Measurements from ENCODE around the gene THG1L. TPM values are rescaled to one million over a fixed set of nuclear protein-coding genes. Genes with fewer than 3 reads are reported as not detected.
A peak's percentile ranks its signal among the peaks of the same experiment; 100 is the strongest.
"Not testable (repeated sequence)": the region's sequence is repeated elsewhere in the genome, so short reads cannot be mapped to it uniquely, and the experiment has no call there.

Gene THG1L
- 15.4 TPM for polyA plus RNA-seq (2013, experiment 1 of 2; ENCODE audit: insufficient read length)
- 13.5 TPM for polyA plus RNA-seq (2013, experiment 2 of 2; ENCODE audit: insufficient read length)

GRCh38 chr5:157731272-157732129, at the start of gene THG1L:
TSS of gene THG1L (plus strand) at chr5:157731420. CDS start at chr5:157731441, 21 bp downstream.
- DNase-seq = peak; percentile 98

GRCh38 chr5:157682257-157682656, 49.0 kb upstream of the THG1L start:
- DNase-seq = no peak

DNA sequence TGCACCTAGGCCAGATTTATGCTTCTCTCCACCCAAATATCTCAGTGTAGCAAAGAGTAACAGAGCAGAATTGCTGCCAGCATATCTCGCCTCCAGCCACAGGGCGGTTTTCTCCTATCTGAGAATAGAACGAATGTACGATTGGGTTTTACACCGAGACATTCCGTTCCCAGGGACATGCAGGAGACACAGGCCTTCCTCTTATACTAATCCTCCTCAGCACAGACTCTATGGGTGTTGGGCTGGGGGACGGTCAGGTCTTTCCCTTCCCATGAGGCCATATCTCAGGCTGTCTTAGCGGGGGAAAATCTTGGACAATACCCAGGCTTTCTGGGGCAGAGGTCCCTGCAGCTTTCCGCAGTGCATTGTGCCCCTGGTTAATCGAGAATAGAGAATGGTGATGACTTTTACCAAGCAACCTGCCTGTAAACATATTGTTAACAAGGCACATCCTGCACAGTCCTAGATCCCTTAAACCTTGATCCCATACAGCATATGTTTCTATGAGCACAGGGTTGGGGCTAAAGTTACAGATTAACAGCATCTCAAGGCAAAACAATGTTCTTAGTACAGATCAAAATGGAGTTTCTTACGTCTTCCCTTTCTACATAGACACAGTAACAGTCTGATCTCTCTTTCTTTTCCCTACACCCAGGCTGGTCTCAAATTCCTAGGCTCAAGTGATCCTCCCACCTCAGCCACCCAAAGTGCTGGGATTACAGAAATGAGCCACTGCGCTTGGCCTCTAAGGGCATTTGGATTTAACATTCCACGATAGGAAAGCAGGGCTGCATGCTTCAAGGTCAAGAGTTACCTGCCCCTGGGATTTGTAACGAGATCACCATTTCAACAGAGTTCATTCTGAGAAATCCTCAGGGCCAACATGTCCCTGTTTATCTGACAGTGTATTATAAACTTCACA, 44.7 kb upstream of the THG1L start:
- not testable (repeated sequence) for DNase-seq

- no peak for DNase-seq
Measured at GRCh38 chr5:157687198-157687554, 44.0 kb upstream of the THG1L start.

- no peak for DNase-seq
Measured at GRCh38 chr5:157689942-157690689, 41.1 kb upstream of the THG1L start.

DNA sequence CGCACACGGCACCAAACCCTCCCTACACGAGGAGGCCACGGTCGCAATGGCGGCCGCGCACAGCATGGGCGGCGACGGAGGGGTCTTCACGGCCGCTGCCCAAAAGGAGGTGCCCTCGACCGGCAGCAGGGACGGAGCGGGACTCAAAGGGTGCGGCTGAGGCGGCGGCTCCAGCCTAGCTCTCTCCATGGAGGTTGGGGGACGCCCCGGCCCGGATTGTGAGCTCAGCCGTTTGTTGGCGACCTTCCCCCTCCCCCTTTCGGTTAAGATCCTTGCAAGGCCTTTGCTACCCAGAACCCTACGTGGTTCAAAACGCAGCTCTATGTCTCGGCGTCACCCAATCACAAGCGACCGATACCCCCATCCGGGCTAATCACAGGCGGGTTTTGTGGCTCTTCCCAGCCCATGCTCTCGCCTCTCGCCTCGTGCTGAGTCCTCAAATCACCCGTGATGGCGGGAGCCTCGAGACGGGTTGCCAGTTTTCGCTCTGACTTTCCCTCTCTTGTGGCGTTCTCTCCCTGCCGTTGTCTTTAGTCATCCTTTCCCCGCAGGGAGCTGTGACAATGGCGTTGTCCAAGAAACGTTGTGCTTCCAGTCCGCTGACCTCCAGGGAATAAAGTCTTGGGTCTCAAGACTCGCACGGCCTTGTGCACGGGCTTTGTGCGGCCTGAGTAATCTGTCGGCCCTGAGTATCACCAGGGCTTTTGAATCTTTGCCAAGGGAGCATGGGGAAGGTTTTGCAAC, 40.4 kb upstream of the THG1L start:
- DNase-seq = no peak

DNA sequence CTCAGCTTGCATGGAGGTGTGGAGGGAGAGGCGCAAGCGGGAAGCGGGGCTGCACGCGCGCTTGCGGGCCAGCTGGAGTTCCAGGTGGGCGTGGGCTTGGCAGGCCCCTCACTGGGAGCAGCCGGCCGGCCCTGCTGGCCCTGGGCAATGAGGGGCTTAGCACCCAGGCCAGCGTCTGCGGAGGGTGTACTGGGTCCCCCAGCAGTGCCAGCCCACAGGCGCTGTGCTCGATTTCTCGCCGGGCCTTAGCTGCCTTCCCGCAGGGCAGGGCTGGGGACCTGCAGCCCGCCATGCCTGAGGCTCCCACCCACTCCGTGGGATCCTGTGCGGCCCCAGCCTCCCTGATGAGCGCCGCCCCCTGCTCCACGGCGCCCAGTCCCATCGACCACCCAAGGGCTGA, 37.4 kb upstream of the THG1L start:
- not testable (repeated sequence) for DNase-seq

DNA sequence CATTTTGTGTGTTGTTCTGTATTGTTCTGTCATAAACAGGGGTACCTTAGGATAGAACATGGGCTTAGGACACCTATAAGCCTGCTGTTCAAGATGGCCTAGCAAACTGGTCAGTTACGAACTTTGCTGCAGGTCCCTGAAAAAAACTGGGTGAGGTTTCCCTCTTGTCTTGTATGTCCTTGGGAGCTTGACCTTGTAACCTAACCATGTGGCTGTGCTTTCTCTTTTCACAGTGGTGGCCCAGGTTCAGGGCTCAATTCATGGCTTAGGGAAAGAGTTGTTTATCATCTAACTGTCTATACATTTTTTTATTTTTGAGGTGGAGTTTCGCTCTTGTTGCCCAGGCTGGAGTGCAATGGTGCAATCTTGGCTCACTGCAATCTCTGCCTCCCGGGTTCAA, 35.1 kb upstream of the THG1L start:
- not testable (repeated sequence) for DNase-seq

DNA sequence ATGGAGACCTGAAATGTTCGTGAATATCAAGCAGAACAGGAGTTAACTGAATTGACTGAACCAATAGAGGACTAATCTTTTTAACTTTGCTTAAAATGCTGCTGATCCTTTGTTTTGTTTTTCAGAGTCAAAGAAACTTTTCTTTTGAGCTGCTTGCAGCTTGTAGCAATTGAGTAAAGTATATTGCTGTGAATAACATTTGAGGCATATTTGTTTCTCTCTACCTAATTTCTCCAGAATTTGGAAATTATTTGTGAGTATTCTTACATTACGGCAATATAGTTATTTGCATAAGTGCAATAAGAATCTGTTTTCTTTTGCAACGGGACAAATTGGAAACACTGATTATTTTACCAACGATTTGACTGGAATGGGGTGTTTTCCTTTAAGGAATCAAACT, 32.5 kb upstream of the THG1L start:
- not testable (repeated sequence) for DNase-seq

DNA sequence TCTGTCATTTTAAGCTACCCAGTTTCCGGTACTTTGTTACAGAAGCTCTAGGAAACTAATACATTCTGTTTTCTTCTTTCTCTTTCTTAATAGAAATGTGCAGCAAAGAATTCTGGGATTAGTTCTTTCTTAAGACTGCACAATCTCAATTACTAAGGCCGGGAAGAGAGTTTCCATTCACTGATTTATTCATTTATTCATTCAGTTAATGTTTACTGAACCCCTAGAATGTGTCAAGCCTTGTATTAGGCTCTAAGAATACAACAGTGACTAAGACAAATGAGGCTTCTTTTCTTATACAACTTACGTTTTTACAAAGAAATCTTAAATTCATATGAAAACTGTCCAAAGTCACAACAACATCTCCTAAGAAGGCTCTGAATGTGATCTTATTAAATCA, 27.5 kb upstream of the THG1L start:
- no peak for DNase-seq

GRCh38 chr5:157708866-157709265, 22.4 kb upstream of the THG1L start:
- peak; percentile 28 for DNase-seq

DNA sequence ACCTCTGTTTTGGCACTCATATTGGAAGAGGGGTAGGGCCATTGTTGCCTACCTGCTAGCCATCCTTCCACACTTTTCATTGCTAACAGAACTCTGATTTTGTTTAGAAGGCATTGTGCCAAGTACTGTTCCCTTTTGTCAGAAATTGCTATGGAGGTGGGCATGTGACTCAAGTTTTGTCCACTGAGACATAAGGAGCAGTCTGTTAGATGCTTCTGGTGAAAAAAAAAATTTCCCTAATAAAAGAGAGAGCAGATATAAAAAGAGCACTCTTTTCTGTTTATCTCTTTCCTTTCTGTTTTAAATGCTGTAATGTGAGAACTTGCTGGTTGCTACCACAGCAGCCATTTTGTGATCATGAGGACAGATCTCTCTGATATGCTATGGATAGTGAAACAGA, 21.9 kb upstream of the THG1L start:
- DNase-seq = no peak

GRCh38 chr5:157710431-157710830, 20.8 kb upstream of the THG1L start:
- no peak for DNase-seq

- DNase-seq = peak; percentile 90
Measured at GRCh38 chr5:157710882-157711281, 20.3 kb upstream of the THG1L start.

DNA sequence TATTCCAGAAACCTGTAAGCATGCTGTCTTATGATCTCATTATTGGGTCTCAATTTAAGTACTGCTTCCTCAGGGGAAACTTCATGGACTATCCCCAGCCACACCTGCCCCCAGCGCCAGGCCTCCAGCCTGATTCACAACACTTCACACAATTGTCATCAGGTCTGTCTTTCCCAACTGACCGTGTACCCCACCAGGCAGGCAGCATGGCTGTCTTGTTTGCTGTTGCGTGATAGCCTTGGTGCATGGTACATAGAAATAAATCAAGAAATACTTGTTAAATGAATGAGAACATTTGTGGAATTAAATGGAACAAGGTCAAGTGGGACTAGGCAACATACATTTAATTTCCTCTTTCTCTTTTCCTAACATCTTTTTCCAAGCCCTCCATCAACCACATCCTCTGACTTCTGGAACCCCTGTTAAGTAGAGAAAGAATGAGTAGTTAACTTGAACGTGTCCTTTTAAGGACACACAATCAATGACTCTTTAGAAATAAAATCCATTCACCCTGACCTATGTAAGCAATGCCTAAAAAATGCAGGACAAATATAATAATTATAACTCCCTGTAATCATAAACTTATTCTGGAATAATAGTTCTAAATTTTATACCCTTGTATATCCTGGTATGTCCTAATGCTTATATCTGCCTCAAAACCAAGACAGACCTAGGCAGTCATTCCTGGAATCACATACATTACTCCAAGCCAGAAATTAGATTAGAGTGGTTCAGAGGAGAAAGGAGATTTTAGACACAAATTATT, 17.2 kb upstream of the THG1L start:
- DNase-seq = peak; percentile 53

- DNase-seq = peak; percentile 42
Measured at GRCh38 chr5:157714596-157714864, 16.7 kb upstream of the THG1L start.

DNA sequence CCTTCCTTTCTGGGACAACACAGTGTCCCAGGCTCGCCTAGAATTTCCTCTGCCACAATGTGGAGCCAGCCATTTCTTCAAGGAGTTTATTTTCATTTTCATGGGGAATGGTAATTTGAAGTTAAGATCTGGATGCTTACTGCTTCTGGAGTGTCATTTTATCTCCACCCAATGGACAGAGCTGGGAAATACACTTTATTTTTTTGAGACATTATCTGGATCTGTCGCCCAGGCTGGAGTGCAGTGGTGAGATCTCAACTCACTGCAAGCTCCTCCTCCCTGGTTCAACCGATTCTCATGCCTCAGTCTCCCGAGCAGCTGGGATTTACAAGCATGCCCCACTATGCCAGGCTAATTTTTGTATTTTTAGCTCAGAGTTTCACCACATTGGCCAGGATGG, 12.7 kb upstream of the THG1L start:
- DNase-seq = peak; percentile 81

DNA sequence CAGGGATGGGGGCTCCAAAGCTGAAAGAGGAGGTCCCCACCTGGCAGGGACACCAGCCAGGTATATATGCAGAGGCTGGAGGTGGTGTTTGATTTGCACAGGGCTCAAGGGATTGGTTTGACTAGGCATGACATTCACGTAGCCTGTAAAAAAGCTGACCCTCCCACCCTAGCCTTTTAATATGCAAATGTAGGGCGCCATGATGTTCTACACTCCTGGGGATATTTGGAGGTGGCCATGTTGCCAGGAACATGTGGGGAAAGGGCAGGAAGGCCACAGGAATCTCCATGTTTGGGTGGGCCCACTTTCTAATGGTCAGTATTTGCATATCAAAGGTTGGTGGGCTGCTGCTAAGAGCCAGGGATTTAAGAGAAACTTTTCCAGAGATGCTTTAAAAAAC, 12.0 kb upstream of the THG1L start:
- no peak for DNase-seq

GRCh38 chr5:157721159-157721558, 10.1 kb upstream of the THG1L start:
- DNase-seq = no peak

GRCh38 chr5:157722895-157723294, 8.3 kb upstream of the THG1L start:
- not testable (repeated sequence) for DNase-seq

- DNase-seq = not testable (repeated sequence)
Measured at GRCh38 chr5:157726607-157727006, 4.6 kb upstream of the THG1L start.
